ENCODE data around the gene GOLGA3.

GOLGA3 gene

GRCh38 chr12:132748319-132748718, 80.3 kb downstream of the GOLGA3 start:
- Mint-ChIP-seq H3K27ac (no peak overlapping the region), H3K4me1 (no peaks in the 10 kb centered on the region), H3K4me3 (no peak overlapping the region), H3K9me3 (no peaks in the 10 kb centered on the region), H3K36me3 (ENCODE audit: low read depth) (peaks cover 77% of the 10 kb centered on the region), H3K27me3 (ENCODE audit: low read depth, poor library complexity) (peaks cover 2% of the 10 kb centered on the region)
- TF ChIP-seq CTCF (IDR thresholded peaks at IDR 0.05): no peak
- DNase-seq: no peak

- Mint-ChIP-seq H3K36me3 (ENCODE audit: low read depth) (peaks cover 77% of the 10 kb centered on the region), H3K4me3 (no peak overlapping the region), H3K9me3 (no peaks in the 10 kb centered on the region), H3K27ac (no peak overlapping the region), H3K4me1 (no peaks in the 10 kb centered on the region), H3K27me3 (ENCODE audit: low read depth, poor library complexity) (peaks cover 2% of the 10 kb centered on the region)
- no peak for TF ChIP-seq CTCF (IDR thresholded peaks at IDR 0.05)
- no peak for DNase-seq
These were observed 80.8 kb downstream of the GOLGA3 start for GRCh38 chr12:132747896-132748295.

- Mint-ChIP-seq H3K4me3 (no peak overlapping the region), H3K9me3 (no peaks in the 10 kb centered on the region)
These were observed 81.3 kb downstream of the GOLGA3 start for GRCh38 chr12:132747395-132747794.

GRCh38 chr12:132746613-132747012, 82.1 kb downstream of the GOLGA3 start:
- no peak overlapping the region for H3K4me3 Mint-ChIP-seq
- H3K4me1 Mint-ChIP-seq: no peaks in the 10 kb centered on the region
- no peak overlapping the region for H3K27ac Mint-ChIP-seq
- H3K9me3 Mint-ChIP-seq: no peaks in the 10 kb centered on the region
- TF ChIP-seq CTCF (IDR thresholded peaks at IDR 0.05): no peak
- peaks cover 77% of the 10 kb centered on the region for H3K36me3 Mint-ChIP-seq (ENCODE audit: low read depth)
- H3K27me3 Mint-ChIP-seq (ENCODE audit: low read depth, poor library complexity): peaks cover 2% of the 10 kb centered on the region
- DNase-seq: no peak

More at GRCh38 chr12:132747395-132747794, 81.3 kb downstream of the GOLGA3 start:
- Mint-ChIP-seq H3K27ac (no peak overlapping the region), H3K4me1 (no peaks in the 10 kb centered on the region), H3K27me3 (ENCODE audit: low read depth, poor library complexity) (peaks cover 2% of the 10 kb centered on the region), H3K36me3 (ENCODE audit: low read depth) (peaks cover 77% of the 10 kb centered on the region)
- TF ChIP-seq CTCF (IDR thresholded peaks at IDR 0.05): no peak
- DNase-seq: no peak

- DNase-seq: no peak
- TF ChIP-seq CTCF (IDR thresholded peaks at IDR 0.05): no peak
- H3K27ac Mint-ChIP-seq: no peak overlapping the region
- H3K36me3 Mint-ChIP-seq (ENCODE audit: low read depth): peaks cover 93% of the 10 kb centered on the region
- H3K27me3 Mint-ChIP-seq (ENCODE audit: low read depth, poor library complexity): peaks cover 2% of the 10 kb centered on the region
- no peaks in the 10 kb centered on the region for H3K4me1 Mint-ChIP-seq
- no peaks in the 10 kb centered on the region for H3K9me3 Mint-ChIP-seq
- H3K4me3 Mint-ChIP-seq: no peak overlapping the region
These were observed 84.8 kb downstream of the GOLGA3 start for GRCh38 chr12:132743831-132744230.

GRCh38 chr12:132741620-132742019, 87.0 kb downstream of the GOLGA3 start:
- Mint-ChIP-seq H3K4me3 (no peak overlapping the region), H3K27me3 (ENCODE audit: low read depth, poor library complexity) (peaks cover 2% of the 10 kb centered on the region), H3K4me1 (no peaks in the 10 kb centered on the region), H3K9me3 (no peaks in the 10 kb centered on the region), H3K36me3 (ENCODE audit: low read depth) (peaks cover 89% of the 10 kb centered on the region), H3K27ac (no peak overlapping the region)
- no peak for DNase-seq
- no peak for TF ChIP-seq CTCF (IDR thresholded peaks at IDR 0.05)
